ENCODE data around the gene ASXL1. TPM values are rescaled to one million over a fixed set of nuclear protein-coding genes. Genes with fewer than 3 reads are reported as not detected.
A peak's percentile ranks its signal among the peaks of the same experiment; 100 is the strongest.

ASXL1 gene
- total RNA-seq, 2 experiments from 2014 or later = 129 to 137 TPM

- CTCF ChIA-PET = interaction anchor here (1.1 kb wide), 1 partner anchor 22 kb away, joined by 3 read pairs; no protein-coding TSS in a partner anchor
- DNase-seq (no peak), ATAC-seq (no peak)
- intact Hi-C loops (cut with micrococcal nuclease) = no loop called here
- no peak overlapping the region for H3K4me3 Mint-ChIP-seq
- POLR2A ChIA-PET = interaction anchor here (0.7 to 1.1 kb wide), 4 partner anchors 11 to 338 kb away, joined by 3 to 5 read pairs (median 3); no protein-coding TSS in a partner anchor
- no peaks in the 10 kb centered on the region for H3K9me3 Mint-ChIP-seq
- no peaks in the 10 kb centered on the region for H3K27me3 Mint-ChIP-seq
- TF ChIP-seq CTCF (IDR thresholded peaks at IDR 0.05) = no peak
- peak overlapping the region; percentile 67 for H3K27ac Mint-ChIP-seq
- peaks cover 12% of the 10 kb centered on the region for H3K36me3 Mint-ChIP-seq (ENCODE audit: low read depth)
- peaks cover 23% of the 10 kb centered on the region for H3K4me1 Mint-ChIP-seq (ENCODE audit: low read depth)
Observed at GRCh38 chr20:32448306-32449056, 90.3 kb downstream of the ASXL1 start.

- intact Hi-C loops (cut with micrococcal nuclease) = no loop called here
- DNase-seq = no peak
- no peak for TF ChIP-seq CTCF (IDR thresholded peaks at IDR 0.05)
- Mint-ChIP-seq H3K27ac (peak overlapping the region; percentile 79), H3K36me3 (ENCODE audit: low read depth) (peaks cover 10% of the 10 kb centered on the region), H3K27me3 (no peaks in the 10 kb centered on the region), H3K4me3 (no peak overlapping the region), H3K4me1 (ENCODE audit: low read depth) (peaks cover 17% of the 10 kb centered on the region), H3K9me3 (no peaks in the 10 kb centered on the region)
- POLR2A ChIA-PET = interaction anchor here (0.8 to 1.2 kb wide), 4 partner anchors 9 to 19 kb away, joined by 3 to 4 read pairs (median 3); no protein-coding TSS in a partner anchor
- CTCF ChIA-PET = interaction anchor here (1.1 kb wide), 1 partner anchor 21 kb away, joined by 3 read pairs; no protein-coding TSS in a partner anchor
- ATAC-seq = no peak
Observed at GRCh38 chr20:32449057-32449889, 91.1 kb downstream of the ASXL1 start.

- intact Hi-C loops (cut with micrococcal nuclease) = no loop called here
- H3K27ac Mint-ChIP-seq = peak overlapping the region; percentile 79
- DNase-seq = no peak
- H3K36me3 Mint-ChIP-seq (ENCODE audit: low read depth) = peaks cover 10% of the 10 kb centered on the region
- CTCF ChIA-PET = no interaction called here
- H3K4me1 Mint-ChIP-seq (ENCODE audit: low read depth) = peaks cover 17% of the 10 kb centered on the region
- no peak overlapping the region for H3K4me3 Mint-ChIP-seq
- POLR2A ChIA-PET = interaction anchor here (1.1 to 1.2 kb wide), 2 partner anchors 8 to 9 kb away, joined by 3 to 4 read pairs; no protein-coding TSS in a partner anchor
- no peak for TF ChIP-seq CTCF (IDR thresholded peaks at IDR 0.05)
- H3K9me3 Mint-ChIP-seq = no peaks in the 10 kb centered on the region
- H3K27me3 Mint-ChIP-seq = no peaks in the 10 kb centered on the region
- no peak for ATAC-seq
Observed at GRCh38 chr20:32449890-32450401, 91.8 kb downstream of the ASXL1 start.

- H3K4me3 Mint-ChIP-seq = no peak overlapping the region
- intact Hi-C loops (cut with micrococcal nuclease) = no loop called here
- H3K27me3 Mint-ChIP-seq = no peaks in the 10 kb centered on the region
- peak overlapping the region; percentile 79 for H3K27ac Mint-ChIP-seq
- CTCF ChIA-PET = interaction anchor here (0.8 kb wide), 1 partner anchor 11 kb away, joined by 3 read pairs; no protein-coding TSS in a partner anchor
- H3K4me1 Mint-ChIP-seq (ENCODE audit: low read depth) = peaks cover 14% of the 10 kb centered on the region
- DNase-seq (no peak), ATAC-seq (no peak)
- no peaks in the 10 kb centered on the region for H3K9me3 Mint-ChIP-seq
- POLR2A ChIA-PET = interaction anchor here (0.6 to 1.1 kb wide), 3 partner anchors 9 to 371 kb away, joined by 3 read pairs; no protein-coding TSS in a partner anchor
- H3K36me3 Mint-ChIP-seq (ENCODE audit: low read depth) = peaks cover 7% of the 10 kb centered on the region
- no peak for TF ChIP-seq CTCF (IDR thresholded peaks at IDR 0.05)
Observed at GRCh38 chr20:32450484-32451061, 92.4 kb downstream of the ASXL1 start.
